ENCODE results near the gene PRSS3.
"Not testable (repeated sequence)": the region's sequence is repeated elsewhere in the genome, so short reads cannot be mapped to it uniquely, and the experiment has no call there.

Gene PRSS3

DNA sequence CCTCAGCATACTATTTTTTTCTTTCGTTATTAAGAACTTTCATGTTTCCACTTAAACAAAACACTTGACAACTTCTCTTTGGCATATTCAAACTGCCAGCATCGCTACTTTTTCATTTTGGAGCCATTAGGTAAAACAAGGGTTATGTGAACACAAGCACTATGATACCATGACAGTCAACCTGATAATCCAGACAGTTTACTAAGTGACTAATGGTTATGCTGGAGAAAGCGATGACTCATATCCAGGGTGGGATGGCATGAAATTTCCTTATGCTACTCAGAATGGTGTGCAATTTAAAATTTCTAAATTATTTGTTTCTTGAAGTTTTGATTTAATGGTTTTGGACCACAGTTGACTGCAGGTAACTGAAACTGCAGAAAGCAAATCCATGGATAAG, 29.9 kb upstream of the PRSS3 start:
- H3K36me3 ChIP-seq (ENCODE audit: control insufficient read depth in 1 of 2, insufficient read depth in 2 of 2, low read length in 2 of 2) = no peaks in the 10 kb centered on the region
- H3K27me3 ChIP-seq (ENCODE audit: low read depth, low read length) = no peaks in the 10 kb centered on the region
- no peaks in the 10 kb centered on the region for H3K9me3 ChIP-seq (ENCODE audit: control insufficient read depth in 1 of 2, low read length in 2 of 2)
- no peaks in the 10 kb centered on the region for H3K4me1 ChIP-seq (ENCODE audit: control insufficient read depth in 1 of 2, insufficient read depth in 2 of 2, low read length in 2 of 2)
- no peak overlapping the region for H3K27ac ChIP-seq (ENCODE audit: low read length)
- no peak overlapping the region for H3K4me3 ChIP-seq (ENCODE audit: low read depth in 1 of 2, low read length in 2 of 2)

DNA sequence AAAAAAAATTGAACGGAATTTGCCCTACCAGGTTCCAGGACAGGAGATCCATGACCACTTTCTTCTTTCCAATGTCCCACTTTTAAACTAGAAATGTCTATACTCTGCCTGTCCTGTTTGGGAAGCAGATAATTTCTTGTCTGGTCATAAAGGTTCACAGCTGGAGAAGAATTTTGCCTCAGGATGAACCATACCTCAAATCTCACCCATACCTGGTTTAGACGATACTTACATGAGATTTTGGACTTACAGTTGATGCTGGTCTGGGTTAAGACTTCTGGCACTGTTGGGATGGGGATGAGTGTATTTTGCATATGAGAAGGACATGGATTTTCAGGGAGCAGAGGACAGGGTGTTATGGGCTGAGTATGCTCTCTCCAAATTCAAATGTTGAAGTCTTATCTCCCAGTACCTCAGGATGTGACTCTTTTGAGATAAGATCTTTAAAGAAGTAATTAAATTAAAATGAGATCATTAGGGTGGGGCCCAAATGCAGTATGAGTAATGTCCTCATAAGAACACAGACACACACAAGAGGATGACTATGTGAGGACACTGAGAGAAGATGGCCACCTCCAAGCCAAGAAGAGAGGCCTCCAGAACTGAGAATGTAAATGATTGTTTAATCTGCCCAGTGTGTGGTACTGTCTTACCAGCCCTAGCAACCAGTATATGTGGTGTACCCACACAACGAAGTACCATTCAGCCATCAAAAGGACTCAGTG, 25.0 kb upstream of the PRSS3 start:
- H3K9me3 ChIP-seq (ENCODE audit: control insufficient read depth in 1 of 2, low read length in 2 of 2); H3K27me3 ChIP-seq (ENCODE audit: low read depth, low read length); H3K4me1 ChIP-seq (ENCODE audit: control insufficient read depth in 1 of 2, insufficient read depth in 2 of 2, low read length in 2 of 2); H3K36me3 ChIP-seq (ENCODE audit: control insufficient read depth in 1 of 2, insufficient read depth in 2 of 2, low read length in 2 of 2); H3K4me3 ChIP-seq (ENCODE audit: low read depth in 1 of 2, low read length in 2 of 2); H3K27ac ChIP-seq (ENCODE audit: low read length): not testable (repeated sequence)

DNA sequence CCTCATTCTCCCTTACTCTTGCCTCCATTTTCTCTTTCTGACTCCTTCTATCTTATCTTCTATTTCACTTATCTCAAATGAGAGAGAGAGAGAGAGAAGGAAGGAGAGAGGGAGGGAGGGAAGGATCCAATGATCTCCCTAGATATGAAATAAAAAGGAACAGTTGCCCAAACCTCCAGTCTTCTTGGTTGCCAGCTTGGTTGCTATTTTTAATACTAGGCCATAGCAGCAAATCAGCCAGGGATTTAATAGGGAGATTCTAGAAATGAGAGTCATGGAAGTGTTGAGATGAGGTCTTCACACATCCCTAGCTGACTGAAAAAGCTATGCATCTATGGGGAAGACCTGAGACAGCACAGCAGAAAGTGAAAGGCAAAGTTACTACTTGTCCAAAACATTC, 22.2 kb upstream of the PRSS3 start:
- H3K4me3 ChIP-seq (ENCODE audit: low read depth in 1 of 2, low read length in 2 of 2); H3K4me1 ChIP-seq (ENCODE audit: control insufficient read depth in 1 of 2, insufficient read depth in 2 of 2, low read length in 2 of 2); H3K27ac ChIP-seq (ENCODE audit: low read length); H3K36me3 ChIP-seq (ENCODE audit: control insufficient read depth in 1 of 2, insufficient read depth in 2 of 2, low read length in 2 of 2); H3K9me3 ChIP-seq (ENCODE audit: control insufficient read depth in 1 of 2, low read length in 2 of 2); H3K27me3 ChIP-seq (ENCODE audit: low read depth, low read length): not testable (repeated sequence)

DNA sequence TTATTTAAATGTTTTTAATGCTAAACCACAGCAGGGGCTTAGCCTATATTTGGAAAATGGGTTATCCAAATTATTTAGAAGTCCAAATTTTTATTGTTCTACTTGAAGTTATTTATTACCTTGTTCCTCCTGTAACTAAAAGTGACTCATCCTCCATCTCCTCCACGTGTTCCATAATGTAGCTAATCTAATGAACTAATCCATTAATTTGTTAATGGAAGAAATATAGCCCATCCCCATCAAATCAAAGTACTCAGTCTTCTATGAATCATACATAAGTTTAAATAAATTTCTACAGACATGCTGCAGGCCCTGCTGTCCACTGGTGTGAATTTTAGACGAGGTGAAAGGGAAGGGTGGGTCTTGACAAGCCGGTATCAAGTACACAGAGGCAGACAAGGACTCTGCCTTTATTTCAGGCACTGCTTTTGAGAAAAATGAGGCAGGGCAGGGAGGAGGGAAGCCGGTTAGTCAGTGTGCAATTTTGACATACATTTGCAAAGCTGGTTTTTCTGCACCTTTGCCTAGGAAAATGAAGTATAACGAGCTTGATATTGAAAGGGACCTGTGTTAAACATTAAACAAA, 21.2 kb upstream of the PRSS3 start:
- not testable (repeated sequence) for H3K9me3 ChIP-seq (ENCODE audit: control insufficient read depth in 1 of 2, low read length in 2 of 2); H3K27ac ChIP-seq (ENCODE audit: low read length); H3K4me1 ChIP-seq (ENCODE audit: control insufficient read depth in 1 of 2, insufficient read depth in 2 of 2, low read length in 2 of 2); H3K4me3 ChIP-seq (ENCODE audit: low read depth in 1 of 2, low read length in 2 of 2); H3K36me3 ChIP-seq (ENCODE audit: control insufficient read depth in 1 of 2, insufficient read depth in 2 of 2, low read length in 2 of 2); H3K27me3 ChIP-seq (ENCODE audit: low read depth, low read length)

DNA sequence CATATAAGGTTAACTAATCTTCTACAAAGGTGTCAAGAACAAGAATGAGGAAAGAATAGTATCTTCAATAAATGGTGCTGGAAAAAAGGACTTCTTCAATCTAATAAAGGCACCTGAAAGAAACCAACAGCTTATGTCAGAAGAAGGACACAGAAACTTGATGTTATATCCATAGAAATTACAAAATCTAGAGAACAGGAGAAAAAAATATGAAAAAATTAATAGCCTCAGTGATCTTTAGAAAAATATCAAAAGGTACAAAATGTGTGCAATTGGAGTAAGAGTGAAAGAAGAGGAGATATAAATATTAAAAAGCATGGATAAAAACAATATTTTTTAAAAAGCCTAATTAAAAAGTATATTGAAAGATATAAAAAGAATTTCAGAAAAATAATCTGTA, 18.8 kb upstream of the PRSS3 start:
- Histone ChIP-seq H3K4me1 (ENCODE audit: control insufficient read depth in 1 of 2, insufficient read depth in 2 of 2, low read length in 2 of 2) (no peaks in the 10 kb centered on the region), H3K36me3 (ENCODE audit: control insufficient read depth in 1 of 2, insufficient read depth in 2 of 2, low read length in 2 of 2) (no peaks in the 10 kb centered on the region), H3K9me3 (ENCODE audit: control insufficient read depth in 1 of 2, low read length in 2 of 2) (no peaks in the 10 kb centered on the region), H3K27me3 (ENCODE audit: low read depth, low read length) (no peaks in the 10 kb centered on the region), H3K27ac (ENCODE audit: low read length) (no peak overlapping the region), H3K4me3 (ENCODE audit: low read depth in 1 of 2, low read length in 2 of 2) (no peak overlapping the region)

DNA sequence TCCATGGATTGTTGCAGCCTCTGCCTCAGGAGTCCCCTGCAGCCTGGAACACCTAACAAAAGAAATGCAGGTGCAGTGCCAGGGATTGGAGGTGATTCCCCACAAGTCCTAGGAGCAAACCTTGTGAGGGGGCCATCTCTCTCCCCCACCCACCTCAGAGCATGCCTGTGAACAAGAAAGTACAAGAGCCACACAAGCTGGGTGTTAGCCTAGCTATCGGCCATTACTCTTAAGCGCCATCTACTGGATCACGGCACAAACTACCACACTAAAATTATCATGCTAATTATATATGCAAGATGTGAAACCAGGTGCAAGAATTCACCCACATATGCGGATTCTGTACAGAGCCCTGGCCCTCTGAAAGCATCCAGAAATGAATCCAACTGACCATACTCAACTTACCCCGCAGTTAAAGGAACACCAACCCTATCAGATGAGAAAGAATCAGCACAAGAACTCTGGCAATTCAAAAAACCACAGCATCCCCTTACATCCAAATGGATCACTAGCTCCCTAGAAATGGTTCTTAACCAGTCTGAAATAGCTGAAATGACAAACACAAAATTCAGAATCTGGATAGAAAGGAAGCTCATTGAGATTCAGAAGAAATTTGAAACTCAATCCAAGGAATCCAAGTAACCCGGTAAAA, 16.5 kb upstream of the PRSS3 start:
- Histone ChIP-seq H3K27ac (ENCODE audit: low read length) (no peak overlapping the region), H3K4me1 (ENCODE audit: control insufficient read depth in 1 of 2, insufficient read depth in 2 of 2, low read length in 2 of 2) (no peaks in the 10 kb centered on the region), H3K36me3 (ENCODE audit: control insufficient read depth in 1 of 2, insufficient read depth in 2 of 2, low read length in 2 of 2) (no peaks in the 10 kb centered on the region), H3K4me3 (ENCODE audit: low read depth in 1 of 2, low read length in 2 of 2) (no peak overlapping the region), H3K27me3 (ENCODE audit: low read depth, low read length) (no peaks in the 10 kb centered on the region), H3K9me3 (ENCODE audit: control insufficient read depth in 1 of 2, low read length in 2 of 2) (no peaks in the 10 kb centered on the region)

DNA sequence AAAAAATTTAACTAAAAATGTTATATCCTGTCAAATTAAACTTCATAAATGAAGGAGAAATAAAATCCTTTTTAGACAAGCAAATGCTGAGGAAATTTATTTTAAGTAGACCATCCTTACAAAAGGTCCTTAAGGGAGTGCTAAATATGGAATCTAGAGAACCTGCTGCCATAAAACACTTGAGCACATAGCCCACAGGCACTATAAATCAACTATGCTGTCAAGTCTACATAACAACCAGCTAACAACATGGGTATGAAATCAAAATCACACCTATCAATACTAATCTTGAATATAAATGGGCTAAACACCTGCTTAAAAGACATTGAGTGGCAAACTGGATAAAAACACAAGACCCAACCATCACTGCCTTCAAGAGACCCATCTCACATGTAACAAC, 15.1 kb upstream of the PRSS3 start:
- H3K27me3 ChIP-seq (ENCODE audit: low read depth, low read length) = no peaks in the 10 kb centered on the region
- H3K9me3 ChIP-seq (ENCODE audit: control insufficient read depth in 1 of 2, low read length in 2 of 2) = no peaks in the 10 kb centered on the region
- no peak overlapping the region for H3K4me3 ChIP-seq (ENCODE audit: low read depth in 1 of 2, low read length in 2 of 2)
- no peak overlapping the region for H3K27ac ChIP-seq (ENCODE audit: low read length)
- H3K36me3 ChIP-seq (ENCODE audit: control insufficient read depth in 1 of 2, insufficient read depth in 2 of 2, low read length in 2 of 2) = no peaks in the 10 kb centered on the region
- no peaks in the 10 kb centered on the region for H3K4me1 ChIP-seq (ENCODE audit: control insufficient read depth in 1 of 2, insufficient read depth in 2 of 2, low read length in 2 of 2)

DNA sequence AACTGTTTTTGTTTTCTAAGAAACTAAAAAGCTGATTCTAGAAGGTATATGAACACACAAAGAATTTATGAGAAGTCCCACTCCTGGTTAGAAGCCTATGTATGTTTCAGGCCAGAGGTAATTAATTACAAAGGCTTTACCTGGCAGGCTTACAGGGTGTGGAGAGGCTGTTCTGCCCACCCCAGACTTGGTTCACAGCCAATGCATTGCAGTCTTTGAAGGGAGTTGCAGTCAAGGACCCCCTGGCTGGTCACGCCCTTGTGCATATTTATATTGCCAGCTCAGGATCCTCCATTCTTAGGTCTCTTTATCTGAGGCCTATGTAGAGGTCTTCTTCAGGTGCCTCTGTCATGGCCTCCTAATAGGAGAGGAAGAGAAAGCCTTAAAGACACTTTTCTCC, 13.6 kb upstream of the PRSS3 start:
- no peaks in the 10 kb centered on the region for H3K4me1 ChIP-seq (ENCODE audit: control insufficient read depth in 1 of 2, insufficient read depth in 2 of 2, low read length in 2 of 2)
- no peaks in the 10 kb centered on the region for H3K36me3 ChIP-seq (ENCODE audit: control insufficient read depth in 1 of 2, insufficient read depth in 2 of 2, low read length in 2 of 2)
- no peak overlapping the region for H3K4me3 ChIP-seq (ENCODE audit: low read depth in 1 of 2, low read length in 2 of 2)
- H3K27me3 ChIP-seq (ENCODE audit: low read depth, low read length) = no peaks in the 10 kb centered on the region
- no peaks in the 10 kb centered on the region for H3K9me3 ChIP-seq (ENCODE audit: control insufficient read depth in 1 of 2, low read length in 2 of 2)
- no peak overlapping the region for H3K27ac ChIP-seq (ENCODE audit: low read length)

DNA sequence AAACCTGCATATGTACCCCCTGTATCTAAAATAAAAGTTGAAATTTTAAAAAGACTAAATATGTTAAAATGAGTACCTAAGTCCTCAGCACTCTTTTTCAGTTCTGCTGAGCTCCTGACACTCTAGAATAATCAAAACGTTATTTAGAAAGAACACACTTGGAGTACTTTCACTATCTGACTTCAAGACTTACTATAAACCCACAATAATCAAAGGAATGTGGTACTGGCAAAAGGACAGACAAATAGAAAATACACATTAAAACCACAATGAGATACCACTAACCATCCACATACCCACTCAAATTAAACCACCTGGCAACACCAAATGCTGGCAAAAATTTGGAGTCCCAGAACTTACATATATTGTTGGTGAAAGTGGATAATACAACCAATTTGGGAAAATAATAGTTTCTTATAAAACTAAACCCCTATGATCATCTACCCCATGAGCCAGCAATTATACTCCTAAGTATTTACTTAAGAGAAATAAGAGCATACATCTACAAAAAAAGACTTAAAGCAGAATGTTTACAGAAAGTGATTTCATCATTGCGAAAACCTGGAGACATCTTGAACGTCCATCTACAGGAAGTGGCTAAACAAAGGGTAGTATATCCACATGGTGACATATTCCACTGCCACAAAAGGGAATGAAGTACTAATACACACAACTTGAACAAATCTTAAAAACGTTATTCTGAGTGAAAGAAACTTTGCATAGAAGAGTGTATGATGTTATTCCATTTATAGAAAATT, 12.8 kb upstream of the PRSS3 start:
- Histone ChIP-seq H3K4me1 (ENCODE audit: control insufficient read depth in 1 of 2, insufficient read depth in 2 of 2, low read length in 2 of 2) (no peaks in the 10 kb centered on the region), H3K4me3 (ENCODE audit: low read depth in 1 of 2, low read length in 2 of 2) (no peak overlapping the region), H3K27me3 (ENCODE audit: low read depth, low read length) (no peaks in the 10 kb centered on the region), H3K27ac (ENCODE audit: low read length) (no peak overlapping the region), H3K9me3 (ENCODE audit: control insufficient read depth in 1 of 2, low read length in 2 of 2) (no peaks in the 10 kb centered on the region), H3K36me3 (ENCODE audit: control insufficient read depth in 1 of 2, insufficient read depth in 2 of 2, low read length in 2 of 2) (no peaks in the 10 kb centered on the region)

DNA sequence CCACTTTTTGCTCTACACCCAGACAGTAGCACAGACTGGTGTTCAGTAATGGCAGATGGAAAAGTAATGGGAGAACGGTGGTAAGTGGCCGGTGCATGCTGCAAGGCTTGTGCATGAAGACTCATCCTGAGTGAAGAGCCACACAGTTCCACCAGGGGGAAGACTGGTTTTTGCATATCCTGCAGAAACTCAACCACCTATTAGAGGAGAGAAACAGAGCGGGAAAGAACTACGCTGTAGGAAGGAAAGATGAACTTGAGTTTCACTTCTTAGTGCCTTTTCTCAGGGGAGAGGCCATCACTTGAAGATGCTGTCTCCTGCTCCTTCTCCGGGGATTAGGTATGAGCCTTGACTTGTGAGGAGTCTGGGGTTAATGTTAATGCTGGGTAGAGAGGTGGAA, 9.4 kb upstream of the PRSS3 start:
- Histone ChIP-seq H3K9me3 (ENCODE audit: control insufficient read depth in 1 of 2, low read length in 2 of 2) (no peaks in the 10 kb centered on the region), H3K36me3 (ENCODE audit: control insufficient read depth in 1 of 2, insufficient read depth in 2 of 2, low read length in 2 of 2) (no peaks in the 10 kb centered on the region), H3K4me1 (ENCODE audit: control insufficient read depth in 1 of 2, insufficient read depth in 2 of 2, low read length in 2 of 2) (no peaks in the 10 kb centered on the region), H3K27ac (ENCODE audit: low read length) (no peak overlapping the region), H3K4me3 (ENCODE audit: low read depth in 1 of 2, low read length in 2 of 2) (no peak overlapping the region), H3K27me3 (ENCODE audit: low read depth, low read length) (no peaks in the 10 kb centered on the region)

DNA sequence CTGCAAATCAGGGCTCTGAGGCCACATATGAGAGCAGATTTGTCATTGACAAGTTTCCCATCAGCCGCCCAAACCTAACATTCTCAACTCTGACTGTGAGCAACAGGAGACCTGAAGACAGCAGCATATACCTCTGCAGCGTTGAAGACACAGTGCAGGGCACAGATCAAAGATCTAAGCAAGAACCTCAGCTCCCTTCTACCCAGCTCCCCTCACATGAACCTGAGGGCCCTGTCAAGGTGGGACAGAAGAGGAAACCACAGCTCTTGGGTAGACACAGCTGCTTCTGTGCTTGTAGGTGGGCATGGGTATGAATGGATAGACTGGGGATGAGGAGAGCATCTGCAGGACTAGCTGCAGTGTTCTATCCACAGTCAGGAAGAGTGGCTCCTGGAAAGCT, 8.7 kb upstream of the PRSS3 start:
- Histone ChIP-seq H3K36me3 (ENCODE audit: control insufficient read depth in 1 of 2, insufficient read depth in 2 of 2, low read length in 2 of 2) (no peaks in the 10 kb centered on the region), H3K9me3 (ENCODE audit: control insufficient read depth in 1 of 2, low read length in 2 of 2) (no peaks in the 10 kb centered on the region), H3K4me1 (ENCODE audit: control insufficient read depth in 1 of 2, insufficient read depth in 2 of 2, low read length in 2 of 2) (no peaks in the 10 kb centered on the region), H3K4me3 (ENCODE audit: low read depth in 1 of 2, low read length in 2 of 2) (no peak overlapping the region), H3K27ac (ENCODE audit: low read length) (no peak overlapping the region), H3K27me3 (ENCODE audit: low read depth, low read length) (no peaks in the 10 kb centered on the region)
